ENCODE data around the gene WDR88.
"Not testable (repeated sequence)": the region's sequence is repeated elsewhere in the genome, so short reads cannot be mapped to it uniquely, and the experiment has no call there.

The WDR88 gene

GRCh38 chr19:33132021-33132420 lies at the start of gene WDR88:
Gene WDR88 (plus strand): TSS chr19:33132114. CDS start chr19:33132170, 56 bp downstream.
- DNase-seq (ENCODE audit: low read depth): no peak

GRCh38 chr19:33085570-33086128 lies 46.3 kb upstream of the WDR88 start:
- DNase-seq (ENCODE audit: low read depth): no peak

- DNase-seq (ENCODE audit: low read depth): no peak
These were observed 45.0 kb upstream of the WDR88 start for GRCh38 chr19:33086955-33087354.

- DNase-seq (ENCODE audit: low read depth): no peak
These were observed 42.9 kb upstream of the WDR88 start for GRCh38 chr19:33089010-33089409.

GRCh38 chr19:33090179-33090578 lies 41.7 kb upstream of the WDR88 start:
- no peak for DNase-seq (ENCODE audit: low read depth)

GRCh38 chr19:33093420-33094210 lies 38.3 kb upstream of the WDR88 start:
- DNase-seq (ENCODE audit: low read depth): no peak

- no peak for DNase-seq (ENCODE audit: low read depth)
These were observed 37.4 kb upstream of the WDR88 start for GRCh38 chr19:33094436-33095067.

- no peak for DNase-seq (ENCODE audit: low read depth)
These were observed 35.9 kb upstream of the WDR88 start for GRCh38 chr19:33096005-33096404.

- DNase-seq (ENCODE audit: low read depth): no peak
These were observed 33.8 kb upstream of the WDR88 start for GRCh38 chr19:33098055-33098534.

- no peak for DNase-seq (ENCODE audit: low read depth)
These were observed 30.8 kb upstream of the WDR88 start for GRCh38 chr19:33100894-33101644.

GRCh38 chr19:33102893-33103292 lies 29.0 kb upstream of the WDR88 start:
- no peak for DNase-seq (ENCODE audit: low read depth)

GRCh38 chr19:33108161-33108560 lies 23.8 kb upstream of the WDR88 start:
- DNase-seq (ENCODE audit: low read depth): no peak

- peak; percentile 33 for DNase-seq (ENCODE audit: low read depth)
These were observed 21.6 kb upstream of the WDR88 start for GRCh38 chr19:33110137-33110910.

- no peak for DNase-seq (ENCODE audit: low read depth)
These were observed 20.3 kb upstream of the WDR88 start for GRCh38 chr19:33111587-33111986.

GRCh38 chr19:33114312-33114711 lies 17.6 kb upstream of the WDR88 start:
- no peak for DNase-seq (ENCODE audit: low read depth)

GRCh38 chr19:33117501-33117900 lies 14.4 kb upstream of the WDR88 start:
- no peak for DNase-seq (ENCODE audit: low read depth)

- DNase-seq (ENCODE audit: low read depth): no peak
These were observed 13.3 kb upstream of the WDR88 start for GRCh38 chr19:33118643-33119042.

- DNase-seq (ENCODE audit: low read depth): no peak
These were observed 7.5 kb upstream of the WDR88 start for GRCh38 chr19:33124207-33125098.

- no peak for DNase-seq (ENCODE audit: low read depth)
These were observed 6.0 kb upstream of the WDR88 start for GRCh38 chr19:33125929-33126388.

- not testable (repeated sequence) for DNase-seq (ENCODE audit: low read depth)
These were observed 5.2 kb upstream of the WDR88 start for GRCh38 chr19:33126712-33127111.
